ENCODE data around the gene CTNNA3. TPM values are rescaled to one million over a fixed set of nuclear protein-coding genes. Genes with fewer than 3 reads are reported as not detected.

Gene CTNNA3
- total RNA-seq, 1 experiment from 2014 or later: 0.32 TPM

DNA sequence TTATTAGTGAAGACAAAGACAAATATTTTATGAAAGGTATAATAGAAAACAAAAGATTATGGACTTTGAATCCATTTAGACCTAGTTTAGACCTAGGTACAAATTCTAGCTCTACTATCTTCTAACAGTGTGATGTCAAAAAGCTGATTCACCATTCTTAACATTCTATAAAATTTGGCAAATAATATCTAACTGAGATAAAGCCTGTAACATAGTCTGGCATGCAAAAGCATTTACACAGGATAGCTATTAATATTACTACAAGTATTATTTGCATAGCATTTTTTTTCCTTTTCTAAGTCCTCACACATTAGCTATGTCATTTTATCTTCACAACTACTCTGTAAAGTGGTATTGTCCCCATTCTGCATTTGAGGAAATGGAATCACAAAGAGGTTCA, 949.7 kb downstream of the CTNNA3 start:
- Histone ChIP-seq H3K4me3 (replicated peaks in 1 of 2; ENCODE audit: low read depth in 1 of 2, low read length in 2 of 2) (no peak overlapping the region), H3K36me3 (ENCODE audit: control insufficient read depth in 1 of 2, insufficient read depth in 2 of 2, low read length in 2 of 2) (no peaks in the 10 kb centered on the region), H3K4me1 (ENCODE audit: control insufficient read depth in 1 of 2, insufficient read depth in 2 of 2, low read length in 2 of 2) (peaks cover 2 to 16% of the 10 kb centered on the region in 2 experiments; a peak in 2 of 4 replicates), H3K9me3 (ENCODE audit: control insufficient read depth in 1 of 2, insufficient read depth in 1 of 2, low read depth in 1 of 2, low read length in 2 of 2) (no peaks in the 10 kb centered on the region), H3K4me2 (ENCODE audit: low read length) (no peak overlapping the region), H3K27ac (ENCODE audit: low read depth, low read length) (no peak overlapping the region), H2AFZ (ENCODE audit: low read depth, low read length, poor library complexity, severe bottlenecking) (peak overlapping the region; percentile 65), H3K9me2 (ENCODE audit: insufficient read depth) (no peaks in the 10 kb centered on the region), H3K9ac (ENCODE audit: low read length) (no peak overlapping the region), H4K20me1 (ENCODE audit: insufficient read depth) (no peaks in the 10 kb centered on the region), H3K79me2 (ENCODE audit: insufficient read depth, low read length) (no peaks in the 10 kb centered on the region), H3K27me3 (ENCODE audit: insufficient read depth, low read length) (no peaks in the 10 kb centered on the region)
- RAD21 ChIA-PET (ENCODE audit: low non-redundant PET in 1 of 2, low total read pairs in 2 of 2, uncharacterized antibody in 2 of 2, unreplicated experiment in 2 of 2): no interaction called here
- POLR2A ChIA-PET: no interaction called here
- DNase-seq (ENCODE audit: low read depth, low spot score) (no peak), ATAC-seq (no peak)
- TF ChIP-seq CBX3 (IDR thresholded peaks at IDR 0.05; ENCODE audit: low read depth) (no peak), EZH2 (IDR thresholded peaks at IDR 0.05) (no peak), RAD21 (IDR thresholded peaks at IDR 0.05; ENCODE audit: low read depth) (no peak), POLR2AphosphoS5 (IDR thresholded peaks at IDR 0.05; ENCODE audit: low read depth, low read length) (no peak), EGR1 (IDR thresholded peaks at IDR 0.05; ENCODE audit: low read depth) (no peak), ZFX (IDR thresholded peaks at IDR 0.05) (no peak), YY1 (IDR thresholded peaks at IDR 0.05; ENCODE audit: extremely low read depth, insufficient replicate concordance, low read depth, low read length) (no peak), ZNF274 (IDR thresholded peaks at IDR 0.05; ENCODE audit: low read depth, low read length) (no peak), JUND (IDR thresholded peaks at IDR 0.05) (no peak), POLR2A (IDR thresholded peaks at IDR 0.05; ENCODE audit: borderline replicate concordance, extremely low read depth, insufficient read depth, insufficient read length) (no peak), SRF (IDR thresholded peaks at IDR 0.05; ENCODE audit: low read depth) (no peak), TCF7L2 (IDR thresholded peaks at IDR 0.05; ENCODE audit: borderline replicate concordance, extremely low read depth, insufficient read depth, insufficient read length) (no peak), FOSL1 (IDR thresholded peaks at IDR 0.05; ENCODE audit: low read depth) (no peak), CEBPB (IDR thresholded peaks at IDR 0.05; ENCODE audit: low read depth) (no peak)
- TF ChIP-seq, protein P1, sequence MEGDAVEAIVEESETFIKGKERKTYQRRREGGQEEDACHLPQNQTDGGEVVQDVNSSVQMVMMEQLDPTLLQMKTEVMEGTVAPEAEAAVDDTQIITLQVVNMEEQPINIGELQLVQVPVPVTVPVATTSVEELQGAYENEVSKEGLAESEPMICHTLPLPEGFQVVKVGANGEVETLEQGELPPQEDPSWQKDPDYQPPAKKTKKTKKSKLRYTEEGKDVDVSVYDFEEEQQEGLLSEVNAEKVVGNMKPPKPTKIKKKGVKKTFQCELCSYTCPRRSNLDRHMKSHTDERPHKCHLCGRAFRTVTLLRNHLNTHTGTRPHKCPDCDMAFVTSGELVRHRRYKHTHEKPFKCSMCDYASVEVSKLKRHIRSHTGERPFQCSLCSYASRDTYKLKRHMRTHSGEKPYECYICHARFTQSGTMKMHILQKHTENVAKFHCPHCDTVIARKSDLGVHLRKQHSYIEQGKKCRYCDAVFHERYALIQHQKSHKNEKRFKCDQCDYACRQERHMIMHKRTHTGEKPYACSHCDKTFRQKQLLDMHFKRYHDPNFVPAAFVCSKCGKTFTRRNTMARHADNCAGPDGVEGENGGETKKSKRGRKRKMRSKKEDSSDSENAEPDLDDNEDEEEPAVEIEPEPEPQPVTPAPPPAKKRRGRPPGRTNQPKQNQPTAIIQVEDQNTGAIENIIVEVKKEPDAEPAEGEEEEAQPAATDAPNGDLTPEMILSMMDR (IDR thresholded peaks at IDR 0.05 in 2 of 3, conservative IDR thresholded peaks at IDR 0.05 in 1 of 3; ENCODE audit: borderline replicate concordance in 1 of 3, insufficient read depth in 1 of 3, low read depth in 2 of 3, low read length in 2 of 3): no peak
- TF ChIP-seq, protein P2, sequence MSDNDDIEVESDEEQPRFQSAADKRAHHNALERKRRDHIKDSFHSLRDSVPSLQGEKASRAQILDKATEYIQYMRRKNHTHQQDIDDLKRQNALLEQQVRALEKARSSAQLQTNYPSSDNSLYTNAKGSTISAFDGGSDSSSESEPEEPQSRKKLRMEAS (IDR thresholded peaks at IDR 0.05): no peak
- TF ChIP-seq, protein P3, sequence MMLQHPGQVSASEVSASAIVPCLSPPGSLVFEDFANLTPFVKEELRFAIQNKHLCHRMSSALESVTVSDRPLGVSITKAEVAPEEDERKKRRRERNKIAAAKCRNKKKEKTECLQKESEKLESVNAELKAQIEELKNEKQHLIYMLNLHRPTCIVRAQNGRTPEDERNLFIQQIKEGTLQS (IDR thresholded peaks at IDR 0.05): no peak
- TF ChIP-seq, protein P4, sequence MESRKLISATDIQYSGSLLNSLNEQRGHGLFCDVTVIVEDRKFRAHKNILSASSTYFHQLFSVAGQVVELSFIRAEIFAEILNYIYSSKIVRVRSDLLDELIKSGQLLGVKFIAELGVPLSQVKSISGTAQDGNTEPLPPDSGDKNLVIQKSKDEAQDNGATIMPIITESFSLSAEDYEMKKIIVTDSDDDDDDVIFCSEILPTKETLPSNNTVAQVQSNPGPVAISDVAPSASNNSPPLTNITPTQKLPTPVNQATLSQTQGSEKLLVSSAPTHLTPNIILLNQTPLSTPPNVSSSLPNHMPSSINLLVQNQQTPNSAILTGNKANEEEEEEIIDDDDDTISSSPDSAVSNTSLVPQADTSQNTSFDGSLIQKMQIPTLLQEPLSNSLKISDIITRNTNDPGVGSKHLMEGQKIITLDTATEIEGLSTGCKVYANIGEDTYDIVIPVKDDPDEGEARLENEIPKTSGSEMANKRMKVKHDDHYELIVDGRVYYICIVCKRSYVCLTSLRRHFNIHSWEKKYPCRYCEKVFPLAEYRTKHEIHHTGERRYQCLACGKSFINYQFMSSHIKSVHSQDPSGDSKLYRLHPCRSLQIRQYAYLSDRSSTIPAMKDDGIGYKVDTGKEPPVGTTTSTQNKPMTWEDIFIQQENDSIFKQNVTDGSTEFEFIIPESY (IDR thresholded peaks at IDR 0.05; ENCODE audit: extremely low read depth, insufficient replicate concordance, low read length): no peak
- TF ChIP-seq, protein P5, sequence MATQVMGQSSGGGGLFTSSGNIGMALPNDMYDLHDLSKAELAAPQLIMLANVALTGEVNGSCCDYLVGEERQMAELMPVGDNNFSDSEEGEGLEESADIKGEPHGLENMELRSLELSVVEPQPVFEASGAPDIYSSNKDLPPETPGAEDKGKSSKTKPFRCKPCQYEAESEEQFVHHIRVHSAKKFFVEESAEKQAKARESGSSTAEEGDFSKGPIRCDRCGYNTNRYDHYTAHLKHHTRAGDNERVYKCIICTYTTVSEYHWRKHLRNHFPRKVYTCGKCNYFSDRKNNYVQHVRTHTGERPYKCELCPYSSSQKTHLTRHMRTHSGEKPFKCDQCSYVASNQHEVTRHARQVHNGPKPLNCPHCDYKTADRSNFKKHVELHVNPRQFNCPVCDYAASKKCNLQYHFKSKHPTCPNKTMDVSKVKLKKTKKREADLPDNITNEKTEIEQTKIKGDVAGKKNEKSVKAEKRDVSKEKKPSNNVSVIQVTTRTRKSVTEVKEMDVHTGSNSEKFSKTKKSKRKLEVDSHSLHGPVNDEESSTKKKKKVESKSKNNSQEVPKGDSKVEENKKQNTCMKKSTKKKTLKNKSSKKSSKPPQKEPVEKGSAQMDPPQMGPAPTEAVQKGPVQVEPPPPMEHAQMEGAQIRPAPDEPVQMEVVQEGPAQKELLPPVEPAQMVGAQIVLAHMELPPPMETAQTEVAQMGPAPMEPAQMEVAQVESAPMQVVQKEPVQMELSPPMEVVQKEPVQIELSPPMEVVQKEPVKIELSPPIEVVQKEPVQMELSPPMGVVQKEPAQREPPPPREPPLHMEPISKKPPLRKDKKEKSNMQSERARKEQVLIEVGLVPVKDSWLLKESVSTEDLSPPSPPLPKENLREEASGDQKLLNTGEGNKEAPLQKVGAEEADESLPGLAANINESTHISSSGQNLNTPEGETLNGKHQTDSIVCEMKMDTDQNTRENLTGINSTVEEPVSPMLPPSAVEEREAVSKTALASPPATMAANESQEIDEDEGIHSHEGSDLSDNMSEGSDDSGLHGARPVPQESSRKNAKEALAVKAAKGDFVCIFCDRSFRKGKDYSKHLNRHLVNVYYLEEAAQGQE (IDR thresholded peaks at IDR 0.05; ENCODE audit: low read depth): no peak
- CTCF ChIA-PET: no interaction called here
- intact Hi-C loops (cut with micrococcal nuclease): no loop called here
- no TSS peak for BruUV-seq (replicated peaks)
